ENCODE measurements around the gene HLA-DMA.
A peak's percentile ranks its signal among the peaks of the same experiment; 100 is the strongest.

Gene HLA-DMA

GRCh38 chr6:32974016-32974333 lies 21.1 kb upstream of the HLA-DMA start:
- DNase-seq = peak in 1 of 2 donors; percentile 7

DNA sequence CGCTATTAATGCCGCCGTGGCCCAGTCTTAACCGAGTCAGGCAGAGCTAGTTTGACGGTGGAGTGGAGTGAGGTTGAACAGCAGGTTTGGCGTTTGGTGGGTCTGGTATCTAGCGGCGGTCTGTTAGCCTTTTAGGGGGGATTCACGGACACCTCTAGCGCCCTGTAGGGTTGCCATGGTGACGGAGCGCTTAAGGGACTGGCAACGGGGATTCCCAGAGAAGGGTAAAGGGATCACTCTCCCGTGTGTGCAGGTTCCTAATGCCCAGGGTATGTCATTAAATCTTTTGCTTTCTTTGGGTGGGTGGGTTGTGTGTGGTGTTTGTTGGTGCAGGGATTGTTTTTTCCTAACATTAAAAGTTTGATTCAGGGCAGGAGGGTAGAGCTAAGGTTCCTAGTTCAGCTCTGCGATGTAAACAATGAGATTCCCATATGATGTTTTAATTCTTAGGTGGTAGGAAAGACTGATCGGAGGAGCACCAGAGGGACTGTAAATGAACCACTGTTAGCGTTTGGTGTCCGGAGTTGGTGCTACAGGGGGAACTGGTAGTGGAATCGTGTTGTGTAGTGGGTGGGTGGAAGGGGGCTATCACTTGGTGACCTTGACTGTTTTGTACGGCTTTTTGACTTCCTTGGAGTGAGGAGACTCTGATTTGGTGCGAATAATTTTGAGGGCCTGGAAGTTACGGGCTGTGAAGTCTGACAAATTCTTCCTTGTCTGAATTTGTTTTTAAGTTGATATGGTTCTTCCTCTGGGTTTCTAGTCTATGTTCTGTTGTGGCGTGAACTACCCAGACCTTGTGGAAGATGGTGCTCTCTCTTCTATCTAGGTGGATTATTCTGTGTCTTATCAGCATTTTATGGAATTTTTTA lies 20.5 kb upstream of the HLA-DMA start:
- DNase-seq = no peak

DNA sequence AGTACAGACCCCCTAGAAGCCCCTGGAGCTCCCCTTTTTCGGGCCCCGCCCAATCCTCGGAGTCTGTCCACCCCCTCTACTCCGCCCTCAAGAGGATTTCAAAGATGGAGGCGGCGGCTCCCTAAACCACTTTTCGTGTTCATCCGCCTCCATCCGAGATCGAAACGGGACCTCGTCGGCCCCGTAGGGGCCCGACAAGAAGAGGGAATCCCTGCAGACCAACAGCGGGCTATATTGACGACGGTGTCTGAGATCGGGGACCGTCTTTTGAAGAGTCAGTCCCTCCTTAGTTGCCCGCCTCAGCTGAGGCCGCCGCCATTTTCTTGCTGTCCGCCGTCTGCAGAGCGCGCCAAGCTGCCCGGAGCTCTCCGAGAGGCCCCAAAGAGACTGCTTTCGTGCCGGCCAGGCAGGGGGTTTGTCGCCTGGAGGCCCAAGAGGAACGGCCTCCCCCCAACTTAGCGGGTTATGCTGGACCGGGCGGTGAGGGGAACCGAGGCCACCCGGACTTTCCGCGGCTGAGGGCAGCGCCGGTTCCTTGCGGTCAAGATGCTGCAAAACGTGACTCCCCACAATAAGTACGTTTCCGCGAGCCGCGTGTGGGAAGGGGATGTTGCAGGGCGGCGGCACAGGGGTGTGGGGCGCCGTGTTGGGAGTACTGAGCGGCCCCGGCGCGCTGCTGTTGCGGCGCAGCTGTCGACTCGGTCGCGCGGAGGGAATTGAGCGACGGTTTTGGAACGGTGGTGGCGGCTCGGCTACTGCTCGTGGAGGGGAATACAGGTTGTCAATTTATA lies 19.7 kb upstream of the HLA-DMA start:
- DNase-seq = no peak

GRCh38 chr6:32971581-32972352 lies 18.9 kb upstream of the HLA-DMA start:
- DNase-seq = peak; percentile 96 to 98

DNA sequence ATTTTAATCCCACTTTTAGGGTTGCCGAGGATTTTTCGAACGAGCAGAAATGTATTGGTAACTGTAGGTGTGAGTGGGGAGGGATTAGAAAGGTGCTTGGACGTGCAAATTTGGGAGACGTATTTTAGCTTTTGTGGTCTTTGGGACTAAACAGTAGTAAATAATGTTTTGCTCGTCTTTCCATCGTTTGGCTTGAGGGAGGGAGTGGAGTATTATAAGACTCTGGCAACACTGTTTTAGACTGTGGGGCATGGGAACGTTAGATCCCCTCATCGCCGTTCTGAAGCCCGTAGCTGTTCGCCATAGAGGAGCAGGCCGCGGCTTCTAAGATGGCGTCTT lies 18.3 kb upstream of the HLA-DMA start:
- no peak for DNase-seq

DNA sequence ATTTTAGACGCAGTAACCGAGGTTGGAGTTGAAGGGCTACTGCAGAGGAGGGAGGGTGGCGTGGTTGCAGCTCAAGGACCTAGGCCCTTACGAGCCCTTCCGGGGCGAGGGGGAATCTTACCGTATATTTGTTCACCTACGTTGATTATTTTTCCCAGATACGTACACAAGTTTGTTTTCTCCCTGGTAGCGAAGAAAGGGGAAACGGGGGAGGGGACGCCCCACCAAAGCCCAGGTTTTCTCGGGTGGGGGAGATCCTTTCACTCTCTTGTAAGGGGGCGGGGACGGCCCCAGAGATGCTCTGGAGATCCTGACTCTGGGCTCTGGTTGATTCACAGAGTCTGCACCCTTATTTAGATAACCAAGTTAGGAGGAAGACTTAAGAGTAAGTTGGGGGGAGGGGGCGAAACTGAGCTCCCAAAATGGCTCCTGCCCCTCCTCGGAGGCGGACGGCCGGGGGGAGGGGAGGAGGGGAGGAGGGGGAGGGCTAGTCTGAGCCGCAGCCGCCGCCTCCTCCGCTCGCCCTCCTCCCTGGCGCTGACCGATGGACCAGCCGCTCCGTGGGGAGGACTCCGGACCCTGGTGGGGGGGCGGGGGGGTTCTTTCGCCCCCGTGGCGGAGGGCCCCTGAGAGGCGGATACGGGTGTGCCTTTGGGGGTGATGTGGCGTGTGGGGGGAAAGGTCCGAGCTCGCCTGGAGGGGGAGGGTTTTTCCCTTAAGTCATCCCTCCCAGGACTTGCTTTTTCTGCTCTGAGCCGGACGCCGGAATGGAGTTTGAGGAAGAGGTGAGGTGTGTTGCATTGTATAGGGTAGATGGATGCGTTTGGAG lies 17.7 kb upstream of the HLA-DMA start:
- DNase-seq = peak; percentile 74 to 85

DNA sequence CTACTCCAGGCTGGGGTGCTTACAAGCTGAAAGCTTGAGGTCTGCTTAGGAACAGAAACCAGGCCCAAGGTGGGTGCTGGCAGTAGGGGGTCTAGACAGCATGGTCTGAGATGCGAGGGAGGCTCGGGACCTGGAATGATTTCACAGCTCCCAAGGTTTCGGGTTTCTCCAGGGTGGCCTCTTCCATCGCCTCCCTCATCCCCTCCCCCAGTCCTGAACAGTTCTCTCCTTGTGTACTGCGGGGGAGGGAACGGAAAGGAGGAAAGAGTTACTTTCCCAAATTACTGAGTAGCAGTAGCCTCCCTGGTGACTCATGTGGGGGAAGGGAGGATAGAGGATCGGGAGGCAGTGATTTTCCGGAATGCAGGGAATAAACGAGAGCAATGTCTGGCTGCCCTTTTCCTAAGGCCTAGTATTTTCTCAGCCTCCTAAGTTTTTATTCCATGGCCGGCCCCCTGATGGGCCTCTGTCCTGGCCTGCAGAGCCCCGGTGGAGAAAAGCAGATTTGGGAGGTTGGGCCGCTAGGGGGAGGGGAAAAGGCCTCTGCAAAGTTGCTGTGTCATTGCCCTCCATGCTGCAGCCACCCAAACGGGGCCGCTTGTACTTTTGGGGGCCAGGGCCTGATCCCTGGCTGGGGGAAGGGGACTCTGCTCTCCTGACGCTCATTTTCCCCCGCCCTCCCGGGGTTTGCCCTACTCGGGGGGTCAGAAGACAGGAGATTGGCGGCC lies 17.0 kb upstream of the HLA-DMA start:
- peak; percentile 78 to 85 for DNase-seq

- DNase-seq = peak; percentile 81 to 85
These were observed 16.2 kb upstream of the HLA-DMA start for GRCh38 chr6:32968867-32969684.

GRCh38 chr6:32968093-32968866 lies 15.4 kb upstream of the HLA-DMA start, which contains the start of gene BRD2:
TSS of gene BRD2 (plus strand) at chr6:32968594. CDS start at chr6:32972899, 4,305 bp downstream.
- DNase-seq = peak; percentile 93 to 96

- peak in 1 of 2 donors; percentile 65 for DNase-seq
These were observed 14.5 kb upstream of the HLA-DMA start for GRCh38 chr6:32967151-32968091.

- no peak for DNase-seq
These were observed 11.9 kb upstream of the HLA-DMA start for GRCh38 chr6:32964776-32965175.

DNA sequence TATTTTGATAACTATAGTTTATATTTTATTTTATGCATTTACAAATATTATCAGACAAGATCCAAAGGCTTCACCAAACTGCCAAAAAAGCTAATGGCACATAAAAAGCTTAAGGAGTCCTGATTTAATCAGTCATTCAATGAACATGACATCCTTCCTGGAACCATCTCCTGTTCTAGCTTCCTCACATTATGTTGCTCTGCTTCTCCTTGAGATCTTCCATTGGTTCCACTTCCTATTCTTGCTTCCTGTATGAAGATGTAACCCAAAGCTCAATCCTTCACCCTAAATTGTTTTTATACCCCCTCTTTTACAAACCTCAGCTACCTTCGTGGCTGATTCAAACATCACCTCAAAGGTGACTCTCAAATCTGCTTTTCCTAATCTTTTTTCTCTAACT lies 11.0 kb upstream of the HLA-DMA start:
- no peak for DNase-seq

GRCh38 chr6:32962213-32962826 lies 9.4 kb upstream of the HLA-DMA start:
- DNase-seq = no peak

DNA sequence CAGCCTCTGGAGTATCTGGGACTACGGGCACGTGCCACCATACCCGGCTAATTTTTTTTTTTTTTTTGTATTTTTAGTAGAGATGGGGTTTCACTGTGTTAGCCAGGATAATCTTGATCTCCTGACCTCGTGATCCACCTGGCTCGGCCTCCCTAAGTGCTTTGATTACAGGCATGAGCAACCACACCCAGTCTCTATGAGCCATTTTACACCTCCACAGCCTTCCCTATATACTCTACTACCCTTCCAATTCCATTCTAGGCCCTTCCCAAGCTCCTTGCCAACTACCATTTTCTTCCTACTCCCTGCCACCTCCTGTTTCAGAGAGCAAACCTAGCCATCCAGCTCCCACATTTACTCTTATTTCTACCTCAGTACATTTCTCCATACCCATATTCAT lies 7.7 kb upstream of the HLA-DMA start:
- DNase-seq = no peak

DNA sequence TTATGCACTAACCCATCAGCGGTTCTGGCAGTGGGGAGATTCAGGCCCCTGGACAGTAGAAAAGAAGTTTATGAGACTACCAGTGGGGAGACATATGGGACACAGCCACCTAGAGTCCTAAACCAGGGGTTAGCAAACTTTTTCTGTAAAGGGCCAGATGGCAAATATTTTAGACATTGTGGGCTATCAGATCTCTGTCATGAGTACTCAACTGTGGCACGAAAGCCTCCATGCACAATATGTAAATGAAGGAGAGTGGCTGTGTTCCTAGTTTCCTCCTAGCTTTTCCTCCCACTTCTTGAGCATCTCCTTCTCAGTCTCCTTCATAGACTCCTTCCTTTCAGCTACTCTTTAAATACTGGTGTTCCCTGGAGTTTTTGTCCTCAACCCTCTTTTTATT lies 3.3 kb upstream of the HLA-DMA start:
- DNase-seq = no peak

DNA sequence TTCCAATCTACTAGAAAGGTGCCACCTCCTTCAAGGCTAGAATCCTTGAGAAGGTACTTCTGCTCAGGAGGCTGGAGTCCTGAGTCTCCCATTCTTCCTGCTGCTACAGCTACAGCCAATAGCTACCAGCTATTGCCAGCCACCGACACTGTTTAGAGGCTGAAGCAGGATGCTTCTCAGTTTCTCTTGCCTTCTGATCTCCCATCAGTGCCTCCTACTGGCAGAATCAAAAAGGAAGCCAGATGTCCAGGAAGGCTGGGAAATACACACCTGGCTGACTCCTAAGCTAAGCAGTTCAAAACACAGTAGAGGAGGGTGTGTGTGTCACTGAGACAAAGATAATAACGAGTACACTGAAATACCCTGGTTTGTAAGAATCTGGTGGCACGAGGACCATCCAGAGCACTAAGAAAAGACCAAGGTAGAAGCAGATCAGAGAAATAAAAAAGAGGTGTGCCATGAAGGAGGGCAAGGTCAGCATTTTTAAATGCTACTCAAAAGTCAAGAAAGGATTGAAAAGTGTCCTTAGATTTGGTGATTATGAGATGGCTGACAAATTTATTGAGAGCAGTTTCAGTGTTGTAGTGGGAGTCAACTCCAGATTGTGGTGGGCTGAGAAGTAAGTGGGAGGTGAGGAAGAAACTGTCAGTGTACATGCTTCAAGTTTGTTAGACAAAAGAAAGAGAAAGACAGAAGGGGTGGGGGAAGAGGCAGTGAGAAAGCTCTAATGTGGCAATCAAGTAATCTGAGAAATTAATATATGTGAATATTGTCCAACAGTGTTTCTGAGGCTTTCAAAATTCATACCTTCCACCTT lies 2.3 kb upstream of the HLA-DMA start:
- DNase-seq = no peak

- no peak for DNase-seq
These were observed 1.4 kb upstream of the HLA-DMA start for GRCh38 chr6:32954267-32954666.
